Choroid plexus epithelial cell (primary cell): Measurements from ENCODE around the gene ADGB.

ENCODE experiments used
- DNase-seq: peaks from one replicate; pipeline ENCODE4 v3.0.0-alpha.2; 2010; ENCODE audit warnings: low read depth
- H3K4me3 ChIP-seq: 2 replicates; pipeline ENCODE4 v1.5.1; 2011; ENCODE audit warnings: low read depth, mild to moderate bottlenecking, control low read depth, low read length, moderate library complexity
- CTCF ChIP-seq: conservative IDR thresholded peaks from 2 replicates; pipeline ENCODE4 v1.5.1; 2011; ENCODE audit warnings: low read depth, mild to moderate bottlenecking, control low read depth, inconsistent platforms, low read length, moderate library complexity

Gene ADGB

DNA sequence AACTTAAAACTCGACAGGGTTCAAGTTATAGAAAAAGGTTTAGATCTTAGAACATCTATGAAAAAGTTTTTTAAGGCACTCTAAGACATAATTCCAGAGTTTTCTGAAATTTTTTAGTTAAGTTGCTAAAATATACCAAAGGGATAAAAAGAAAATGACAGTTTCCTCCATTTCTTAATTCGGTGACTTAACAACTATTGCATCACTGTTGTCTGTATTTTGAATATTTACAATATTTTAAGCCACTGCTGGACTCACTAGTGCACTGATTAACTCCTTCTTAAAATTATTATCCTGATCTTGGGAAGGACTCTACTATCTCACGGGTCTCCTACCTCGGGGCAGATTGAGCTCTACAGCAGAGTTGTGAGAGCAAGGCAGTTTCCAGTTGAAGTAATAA lies 91.0 kb downstream of the ADGB start:
- TF ChIP-seq CTCF: no peak

DNA sequence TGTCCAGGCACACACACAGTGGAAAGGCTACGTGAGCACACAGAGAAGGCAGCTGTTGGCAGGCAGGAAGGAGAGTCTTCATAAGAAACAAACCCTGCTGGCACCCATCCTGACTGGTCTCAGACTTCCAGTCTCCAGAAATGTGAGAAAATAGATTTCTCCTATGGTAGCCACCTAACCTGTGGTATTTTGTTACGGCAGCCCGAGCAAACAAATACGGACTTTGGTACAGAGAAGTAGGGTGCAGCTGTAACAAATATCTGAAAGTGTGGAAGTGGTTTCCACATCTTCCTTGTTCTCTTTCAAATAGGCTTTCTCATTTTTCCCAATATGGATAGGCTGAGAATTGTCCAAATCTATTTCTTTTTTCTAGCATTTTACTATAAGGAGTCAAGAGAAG lies 94.6 kb downstream of the ADGB start:
- H3K4me3 ChIP-seq: no peak overlapping the region
- no peak for TF ChIP-seq CTCF

More for the DNA sequence above, 91.0 kb downstream of the ADGB start:
- no peak overlapping the region for H3K4me3 ChIP-seq
- DNase-seq: no peak

DNA sequence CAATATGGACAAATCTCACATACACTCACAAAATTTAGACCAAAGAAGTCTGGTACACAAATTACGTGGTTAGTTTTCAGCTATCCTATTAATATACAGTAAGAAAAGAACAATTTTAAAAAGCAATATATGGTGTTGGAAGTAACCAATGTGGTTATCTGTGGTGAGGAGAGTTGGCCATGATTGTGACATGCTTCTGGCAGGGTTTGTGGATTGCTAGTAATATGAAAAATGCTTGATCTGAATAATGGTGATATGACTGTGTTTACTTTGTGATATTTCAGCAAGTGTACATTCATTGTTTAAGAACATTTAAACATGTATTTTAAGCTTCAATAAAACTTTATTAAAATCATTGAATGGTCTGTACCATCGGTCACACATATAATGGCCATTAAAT lies 99.1 kb downstream of the ADGB start:
- no peak overlapping the region for H3K4me3 ChIP-seq
- no peak for TF ChIP-seq CTCF
- DNase-seq: peak; percentile 5

More for the DNA sequence above, 94.6 kb downstream of the ADGB start:
- no peak for DNase-seq

DNA sequence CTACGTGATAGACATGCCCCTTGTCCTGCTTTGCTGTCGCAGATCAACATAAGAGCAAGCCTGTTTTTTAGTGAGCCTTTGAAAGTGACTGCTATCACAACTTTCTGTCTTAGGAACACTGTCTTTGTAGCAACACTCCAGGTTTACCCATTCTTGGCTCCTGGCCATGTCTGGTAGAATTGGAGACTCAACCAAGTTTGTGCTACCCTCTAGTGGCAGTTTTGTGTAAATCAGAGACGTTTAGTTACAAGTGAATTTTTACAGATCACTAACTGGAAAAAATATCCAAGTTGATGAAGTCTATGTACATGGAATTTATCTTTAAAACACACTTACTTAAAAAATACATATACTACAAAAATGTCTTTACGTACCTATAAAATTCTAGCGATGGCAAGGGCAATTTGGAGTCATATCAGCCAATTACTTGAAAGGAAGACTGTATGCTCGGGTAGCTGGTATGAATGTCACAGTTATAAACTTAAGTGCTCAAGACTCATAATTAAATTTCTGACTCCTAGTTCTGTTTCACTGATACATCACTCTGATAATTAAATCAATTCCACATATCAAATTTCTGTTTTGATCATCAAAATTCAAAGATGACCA lies 101.4 kb downstream of the ADGB start:
- DNase-seq: peak; percentile 94
- H3K4me3 ChIP-seq: no peak overlapping the region
- TF ChIP-seq CTCF: peak; percentile 76

- DNase-seq: no peak
- TF ChIP-seq CTCF: no peak
- no peak overlapping the region for H3K4me3 ChIP-seq
These were observed 102.9 kb downstream of the ADGB start for GRCh38 chr6:146701632-146702031.

DNA sequence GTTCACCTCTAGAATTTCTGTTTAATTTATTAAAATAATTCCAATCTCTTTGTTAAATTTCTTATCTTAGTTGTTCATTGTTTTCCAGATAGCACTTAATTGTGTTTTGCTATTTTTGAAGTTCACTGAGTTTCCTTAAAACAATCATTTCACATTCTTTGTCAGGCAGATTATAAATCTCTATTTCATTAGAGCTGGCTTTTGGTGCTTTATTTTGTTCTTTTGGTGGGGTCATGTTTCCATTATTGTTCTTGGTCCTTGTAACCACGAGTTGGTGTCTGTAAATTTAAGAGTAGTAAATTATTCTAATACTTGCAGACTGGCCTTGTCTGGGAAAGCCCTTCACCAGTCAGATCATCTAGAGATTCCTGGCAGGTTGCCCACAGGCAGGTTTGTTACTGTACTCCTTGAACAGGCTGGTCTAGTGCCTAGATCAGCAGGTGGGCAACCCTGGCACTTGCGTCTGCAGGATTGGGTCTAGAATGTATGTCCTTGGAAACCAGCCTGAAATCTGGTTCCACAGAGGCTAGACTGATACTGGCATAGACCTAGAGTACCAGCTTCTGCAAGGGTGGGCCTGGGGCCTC lies 110.4 kb downstream of the ADGB start:
- TF ChIP-seq CTCF: no peak
- DNase-seq: no peak
- no peak overlapping the region for H3K4me3 ChIP-seq

DNA sequence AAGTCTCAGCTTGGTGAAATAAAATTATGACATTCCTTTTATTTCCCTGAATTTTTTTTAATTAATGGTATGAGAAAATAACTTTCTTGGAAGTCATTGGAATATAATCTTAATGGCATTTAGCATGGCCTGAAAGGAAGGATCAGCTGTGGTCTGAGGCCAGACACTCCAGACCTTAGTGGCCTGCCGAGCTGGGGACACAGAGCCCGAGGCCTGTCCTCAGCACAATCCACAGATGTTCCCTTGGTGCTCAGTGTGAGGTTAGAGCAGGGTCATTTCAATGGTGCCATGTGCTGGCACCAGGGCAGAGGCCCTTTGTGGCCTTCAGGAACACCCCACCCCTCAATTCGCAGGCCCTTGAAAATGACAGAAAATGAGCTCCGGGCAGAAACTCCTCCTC lies 120.6 kb downstream of the ADGB start:
- no peak for TF ChIP-seq CTCF
- H3K4me3 ChIP-seq: no peak overlapping the region
- no peak for DNase-seq
